GM21723 (cell line): ENCODE results near the gene VWF.

Source experiments
- ATAC-seq: cut with Tn5 transposase; IDR thresholded peaks from one replicate; pipeline ENCODE4 v1.9.1; 2021; ENCODE audit warnings: mild to moderate bottlenecking, moderate library complexity; ENCODE audit not compliant: unreplicated experiment

The VWF gene

GRCh38 chr12:5923043-5923605, 201.3 kb downstream of the VWF start:
- no peak for ATAC-seq

DNA sequence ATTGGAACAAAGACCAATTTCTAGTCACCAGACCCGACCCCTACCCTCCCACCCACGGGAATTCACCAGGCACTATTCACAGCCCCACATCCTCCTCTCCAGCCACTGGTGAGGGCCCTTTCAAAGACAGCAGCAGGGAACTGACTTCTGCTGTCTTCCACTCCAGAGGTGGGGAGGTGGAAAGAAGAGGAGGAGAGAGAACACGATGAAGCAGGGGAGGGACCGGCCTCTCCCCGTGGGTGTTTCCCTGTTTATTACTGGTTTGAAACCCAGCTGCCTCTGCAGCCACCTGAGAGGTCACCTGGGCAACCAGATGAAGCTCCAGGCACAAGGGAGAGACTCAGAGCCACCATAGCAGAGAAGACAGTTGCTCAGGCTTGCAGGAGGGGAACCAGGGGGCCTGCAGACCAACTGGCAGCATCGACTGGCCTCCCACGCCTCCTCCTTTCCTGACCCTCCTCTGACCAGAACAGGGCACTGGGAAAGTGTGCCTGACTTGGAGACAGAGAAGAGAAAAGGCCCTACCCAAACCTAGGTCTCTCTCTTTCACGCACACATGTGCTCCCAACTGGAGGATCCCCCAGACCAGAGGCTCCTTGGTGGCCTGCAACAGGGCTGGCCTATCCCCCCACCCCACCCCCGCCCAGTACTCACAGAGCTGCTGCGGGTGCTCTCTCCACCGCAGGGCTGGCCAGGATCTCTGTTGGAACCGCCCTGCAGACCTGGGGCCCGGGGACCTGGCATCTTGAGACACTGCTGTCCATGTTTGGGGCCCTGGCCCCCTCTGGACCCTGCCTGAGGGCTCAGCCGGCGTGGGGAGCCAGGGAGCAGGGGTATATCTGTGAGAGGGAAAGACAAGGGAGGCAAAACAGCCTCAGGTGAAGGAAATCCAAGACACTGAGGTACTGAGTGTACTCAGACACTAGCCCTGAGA, 202.2 kb downstream of the VWF start:
- no peak for ATAC-seq

DNA sequence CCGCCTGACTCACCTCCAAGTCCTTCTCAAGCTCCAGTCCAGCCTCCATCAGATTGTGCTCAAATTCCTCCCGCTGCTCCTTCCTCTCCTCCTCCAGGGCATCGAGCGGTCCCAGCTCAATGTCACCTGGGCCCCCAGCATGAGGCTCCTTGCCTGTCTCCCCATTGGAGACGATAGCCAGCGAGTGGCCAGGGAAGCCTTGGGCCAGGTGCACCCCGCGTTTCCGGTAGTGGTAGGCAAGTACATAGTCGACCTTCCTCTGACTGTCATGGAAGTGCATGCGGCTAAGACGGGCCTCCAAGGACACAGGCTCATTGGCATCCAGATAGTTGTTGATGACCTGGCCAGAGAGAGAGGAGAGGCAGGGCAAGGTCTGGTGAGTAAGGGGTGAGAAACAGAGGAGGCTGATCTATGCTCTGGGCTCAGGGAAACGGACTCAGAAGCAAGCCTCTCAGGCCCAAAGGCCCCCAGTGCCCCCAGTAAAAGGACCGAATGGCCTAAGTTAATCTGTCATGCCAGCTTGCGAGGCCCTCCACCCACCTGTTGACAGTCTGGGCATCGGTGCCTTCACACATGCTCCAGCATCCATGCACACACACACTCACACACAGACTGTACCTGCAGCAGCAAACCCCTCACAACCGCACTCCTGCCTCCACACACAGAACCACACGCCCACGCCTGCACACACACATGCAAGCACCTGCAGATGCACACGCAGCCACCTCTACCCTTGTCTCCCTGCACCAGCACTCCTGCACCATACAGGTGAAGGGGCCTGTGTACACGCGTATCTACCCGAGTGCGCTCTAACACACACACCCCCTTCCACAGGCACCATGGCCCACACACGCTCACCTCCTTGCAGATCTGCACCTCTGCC, 203.2 kb downstream of the VWF start:
- ATAC-seq, result no peak

DNA sequence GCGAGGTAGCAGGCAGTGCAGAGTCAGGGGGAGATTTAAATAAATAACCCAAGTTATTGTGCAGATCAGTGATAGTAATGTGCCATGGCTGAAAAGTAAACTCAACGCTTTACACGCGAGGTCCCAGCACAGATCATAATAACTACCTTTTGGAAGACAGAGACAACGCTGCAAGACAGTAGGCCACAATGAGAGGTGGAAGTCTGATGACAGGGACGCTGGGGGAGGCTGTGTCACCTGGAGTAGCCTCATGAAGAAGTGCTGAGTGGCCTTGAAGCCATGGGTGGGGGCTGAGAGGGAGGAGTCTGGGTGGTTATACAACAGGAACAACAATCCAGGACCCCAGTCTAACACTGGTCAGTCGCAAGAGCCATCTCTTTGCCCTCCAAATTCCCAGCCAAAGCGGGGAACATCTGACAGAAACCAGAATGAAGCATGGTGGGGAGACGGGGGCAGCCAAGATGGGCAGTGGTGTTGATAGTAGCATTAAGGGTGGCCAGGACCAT, 207.6 kb downstream of the VWF start:
- ATAC-seq, result no peak

DNA sequence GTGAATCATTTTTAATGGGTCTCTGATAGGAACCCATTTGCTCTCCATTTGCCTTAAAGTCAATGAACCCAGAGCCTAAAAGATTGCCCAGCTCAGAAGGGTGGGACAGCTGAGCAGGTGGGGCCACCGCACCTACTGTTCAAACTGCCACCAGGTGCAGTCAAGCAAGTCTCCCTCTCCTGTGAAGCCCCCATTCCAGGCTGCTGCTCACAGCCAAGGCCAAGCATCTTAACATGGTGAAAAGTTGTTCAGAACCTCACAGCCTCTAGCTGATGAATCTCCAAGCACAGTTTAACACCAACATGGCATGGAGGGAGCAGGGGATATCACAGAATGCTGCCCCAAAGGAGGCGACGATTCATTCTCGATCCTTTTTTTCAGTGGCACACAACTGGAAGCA, 209.0 kb downstream of the VWF start:
- ATAC-seq, result no peak

GRCh38 chr12:5914387-5915149, 209.9 kb downstream of the VWF start:
- ATAC-seq, result no peak

DNA sequence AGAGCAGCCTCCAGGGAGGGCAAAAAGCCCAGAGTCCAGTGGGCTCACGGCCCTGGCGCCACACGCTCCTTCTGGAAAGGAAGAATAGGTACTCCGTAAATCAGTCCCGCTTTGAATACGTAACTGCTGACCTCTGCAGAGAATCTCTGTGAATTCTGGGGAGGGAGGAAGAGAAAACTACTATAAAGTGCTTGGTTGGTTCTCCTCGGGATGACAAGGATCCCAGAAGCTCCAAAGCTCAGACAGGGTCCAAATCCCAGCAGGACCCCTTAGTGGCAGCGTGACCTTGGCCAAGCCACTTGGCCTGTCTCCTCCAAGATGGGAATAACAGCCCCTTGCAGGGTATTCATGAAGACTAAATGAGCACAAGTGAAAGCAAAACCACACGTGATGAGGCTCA, 211.1 kb downstream of the VWF start:
- ATAC-seq, result no peak

DNA sequence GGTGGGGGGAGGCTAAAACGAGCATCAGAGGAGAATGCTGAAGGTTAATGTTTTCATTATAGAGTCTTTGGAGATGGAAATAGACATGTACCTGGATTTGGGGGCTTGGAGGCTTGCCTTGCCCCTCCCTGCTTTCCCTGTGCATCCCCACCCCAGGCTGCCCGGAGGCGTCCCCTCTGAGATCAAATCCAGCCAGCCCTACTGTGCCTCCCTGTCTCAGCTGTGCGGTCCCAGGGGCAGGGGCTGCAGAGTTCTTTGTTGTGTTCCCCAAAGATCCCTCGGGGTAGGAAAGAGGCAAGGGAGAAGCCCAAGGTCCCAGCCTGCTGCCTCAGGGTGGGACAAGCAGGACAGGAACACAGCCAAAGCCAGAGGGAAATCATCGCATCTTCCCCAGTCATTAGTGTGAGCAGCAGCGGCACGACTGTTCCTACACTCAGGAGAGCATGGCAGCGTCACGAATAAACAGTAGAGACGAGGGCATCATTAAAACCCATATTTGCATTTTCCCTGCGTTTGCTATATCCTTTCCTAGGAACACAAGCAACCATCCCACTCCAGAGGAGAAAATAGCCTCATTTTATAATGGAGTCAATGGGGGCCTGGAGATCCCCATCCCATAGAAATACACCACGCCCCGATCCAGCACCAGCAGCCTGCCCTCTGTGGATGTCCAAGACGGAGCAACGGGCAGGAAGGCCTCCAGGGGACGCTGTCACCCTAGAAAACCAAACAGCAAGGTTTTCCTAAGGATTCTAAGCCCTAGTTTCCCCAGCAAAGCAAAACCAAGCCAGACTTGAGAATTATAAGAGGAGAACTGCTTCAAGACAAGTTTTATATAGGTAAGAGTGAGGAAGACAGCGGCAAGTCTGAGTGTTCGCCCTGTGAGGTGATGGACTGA, 211.8 kb downstream of the VWF start:
- no peak for ATAC-seq

DNA sequence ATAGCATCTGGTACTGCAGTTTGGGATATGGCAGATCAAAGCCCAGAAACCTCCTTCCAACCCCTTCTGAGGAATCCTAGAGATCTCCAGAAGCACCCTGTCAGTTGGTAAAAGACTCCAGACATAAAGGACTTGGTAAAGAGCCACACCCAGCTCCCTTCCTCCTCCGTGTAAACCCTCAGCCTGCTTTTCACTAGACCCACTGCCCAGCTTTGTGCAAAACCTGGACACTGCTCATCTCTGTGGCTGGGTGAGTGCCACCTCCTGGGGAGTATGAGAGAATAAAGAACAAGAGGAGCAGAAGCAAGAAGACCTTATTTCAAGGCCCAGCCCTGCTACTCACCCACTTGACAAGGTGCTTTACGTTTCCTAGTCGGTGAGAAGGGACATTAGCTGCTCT, 212.5 kb downstream of the VWF start:
- no peak for ATAC-seq

- ATAC-seq, result no peak
These were observed 213.5 kb downstream of the VWF start for GRCh38 chr12:5910790-5911548.

DNA sequence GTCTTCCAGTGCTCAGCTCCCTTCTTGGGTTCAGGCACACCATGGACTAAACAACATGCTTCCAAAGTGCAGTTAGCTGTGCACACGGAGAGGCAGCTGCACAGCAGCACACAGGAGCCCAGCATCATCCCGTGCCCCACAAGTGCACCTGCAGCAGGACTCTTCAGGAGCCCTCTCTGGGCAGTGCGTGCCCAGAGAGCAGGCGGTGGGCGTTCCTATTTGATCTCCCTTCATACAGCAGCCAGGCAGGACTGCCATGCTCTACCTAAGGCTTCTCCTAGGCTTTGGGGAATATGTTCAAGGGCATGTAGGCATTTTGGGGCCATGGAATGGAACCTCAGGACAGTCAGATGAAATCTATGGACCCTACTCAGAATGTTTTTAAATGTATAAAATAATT, 214.9 kb downstream of the VWF start:
- ATAC-seq, result no peak

DNA sequence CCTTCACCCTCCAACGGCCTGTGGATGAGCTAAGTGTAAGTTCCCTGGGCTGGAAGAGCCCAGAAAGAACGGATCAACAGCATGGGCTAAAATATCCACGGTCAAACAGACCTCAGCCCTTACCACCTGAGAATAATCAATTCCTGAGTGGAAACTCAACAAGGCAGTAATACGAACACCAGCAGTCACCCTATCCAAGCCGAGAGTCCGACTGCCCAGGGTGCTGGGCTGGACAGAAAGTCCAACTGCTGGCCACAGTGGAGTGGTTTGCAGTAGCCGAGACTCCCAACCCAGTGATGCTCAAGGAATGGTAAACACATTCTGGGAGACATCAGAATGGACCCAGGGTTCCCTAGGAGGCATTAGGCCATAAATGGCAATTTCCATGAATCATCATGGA, 216.2 kb downstream of the VWF start:
- ATAC-seq, result no peak

- no peak for ATAC-seq
These were observed 216.7 kb downstream of the VWF start for GRCh38 chr12:5907807-5908206.

DNA sequence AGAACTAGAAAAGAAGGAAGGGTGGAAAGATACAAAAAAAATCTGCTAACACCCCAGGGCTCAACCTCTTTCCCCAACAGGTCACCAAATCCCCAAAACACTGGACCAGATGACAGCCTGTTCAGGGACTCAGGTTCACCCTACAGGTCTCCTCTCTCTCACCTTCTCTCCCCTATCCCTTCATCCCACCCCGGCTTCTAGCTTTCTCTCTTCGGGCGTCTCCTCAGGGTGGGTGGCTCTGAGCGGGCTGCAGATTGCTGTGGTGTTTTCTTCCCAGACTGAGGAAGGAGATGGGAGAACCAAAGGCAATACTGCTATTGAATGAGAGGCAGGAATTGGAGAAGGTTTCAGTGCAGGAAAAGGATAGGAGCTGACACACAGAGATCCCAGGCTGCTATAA, 218.7 kb downstream of the VWF start:
- ATAC-seq, result no peak

DNA sequence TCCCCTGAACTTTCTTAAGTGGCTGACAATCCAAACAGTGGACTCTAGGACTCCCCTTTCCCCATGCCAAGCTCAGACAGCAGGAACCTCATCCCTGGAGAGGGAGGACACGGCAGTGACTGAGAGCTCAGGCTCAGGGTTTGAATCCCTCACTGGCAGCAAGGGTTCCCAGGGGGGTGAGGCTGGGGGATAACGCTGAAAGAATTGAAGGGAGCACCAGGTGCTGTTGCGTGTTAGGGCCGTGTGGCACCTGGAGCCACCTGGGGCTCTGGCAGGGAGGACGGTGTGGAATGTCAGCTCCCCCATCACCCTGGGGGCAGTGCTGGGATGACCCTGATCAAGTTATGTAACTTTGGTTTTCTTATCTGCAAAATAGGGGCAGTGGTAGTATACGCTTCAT, 219.5 kb downstream of the VWF start:
- ATAC-seq, result no peak

DNA sequence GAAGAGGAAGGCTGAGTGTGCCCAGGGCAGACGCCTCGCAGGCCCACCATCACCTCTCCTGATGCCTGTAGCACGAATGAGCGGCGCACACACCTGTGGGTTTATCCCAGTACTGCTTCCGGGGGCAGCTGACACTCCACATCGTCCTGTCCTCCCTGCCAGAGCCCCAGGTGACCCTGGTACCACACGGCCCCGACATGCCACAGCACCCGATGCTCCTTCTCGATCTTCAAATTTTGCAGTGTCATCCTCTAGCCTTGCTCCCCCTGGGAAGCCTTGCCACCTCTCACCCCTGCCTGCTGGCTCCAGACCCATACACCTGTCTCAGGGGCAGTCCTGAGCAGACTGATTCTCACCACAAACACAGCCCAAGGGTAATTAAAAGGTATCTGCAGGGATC, 220.0 kb downstream of the VWF start:
- no peak for ATAC-seq

DNA sequence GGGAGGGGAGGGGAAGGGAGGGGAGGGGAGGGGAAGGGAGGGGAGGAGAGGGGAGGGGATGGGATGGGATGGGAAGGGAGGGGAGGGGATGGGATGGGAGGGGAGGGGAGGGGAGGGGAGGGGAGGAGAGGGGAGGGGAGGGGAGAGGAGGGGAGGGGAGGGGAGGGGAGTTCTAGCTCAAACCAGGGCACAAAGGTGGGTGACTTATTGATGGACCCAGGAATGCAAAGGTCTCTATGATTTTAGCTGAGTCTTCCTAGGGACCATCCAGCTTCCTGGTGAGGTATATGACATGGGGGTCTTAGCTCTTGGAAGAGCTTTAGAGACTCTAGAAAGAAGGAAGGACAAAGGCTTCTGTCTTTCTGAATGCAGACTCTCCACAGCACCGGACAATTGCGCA, 221.7 kb downstream of the VWF start:
- ATAC-seq, result no peak

DNA sequence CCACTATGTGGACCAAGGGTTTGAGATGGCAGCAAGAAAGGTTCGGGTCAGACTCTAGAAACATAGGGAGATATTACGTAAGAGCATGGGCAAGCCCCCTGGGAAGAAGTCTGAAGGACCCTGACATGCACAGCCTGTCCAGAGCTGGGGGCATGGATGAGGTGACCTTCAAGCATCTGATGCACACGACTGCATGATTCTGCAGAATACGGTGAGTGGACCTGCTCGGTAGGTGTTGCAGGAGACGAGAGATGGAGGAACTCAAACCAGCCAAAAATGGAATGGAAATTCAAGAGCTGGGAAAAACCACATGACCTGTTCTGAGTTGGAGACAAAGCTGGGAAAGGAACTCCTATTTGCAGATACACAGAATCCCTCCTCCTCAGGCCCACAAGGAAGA, 223.1 kb downstream of the VWF start:
- no peak for ATAC-seq
